Cardiac muscle cell (in vitro differentiated cells and primary cell): ENCODE results near the gene C10orf105. TPM values are rescaled to one million over a fixed set of nuclear protein-coding genes. Genes with fewer than 3 reads are reported as not detected.

Experiments used
- DNase-seq, 2 donors: peaks; one replicate each; pipeline versions ENCODE4 v3.0.0 to v3.0.0-alpha.2; 2010 to 2017; ENCODE audit warnings: low read depth in 1 of 2, low spot score in 1 of 2
- H3K27ac ChIP-seq: fragments of 200-600 bp; sonication (generic); 2 replicates; pipeline ENCODE4 v1.5.1; 2016
- H3K27me3 ChIP-seq: fragments of 200-600 bp; sonication (generic); 2 replicates; pipeline ENCODE4 v1.6.0; 2016; ENCODE audit warnings: control low read depth
- H3K36me3 ChIP-seq: fragments of 200-600 bp; sonication (generic); 2 replicates; pipeline ENCODE4 v1.5.1; 2016; ENCODE audit warnings: control low read depth
- H3K4me1 ChIP-seq: fragments of 200-600 bp; sonication (generic); 2 replicates; pipeline ENCODE4 v1.8.1; 2017; ENCODE audit warnings: low read depth, mild to moderate bottlenecking, mixed run types
- H3K4me3 ChIP-seq: fragments of 200-600 bp; sonication (generic); 2 replicates; pipeline ENCODE4 v1.5.1; 2016; ENCODE audit warnings: mild to moderate bottlenecking
- H3K9me3 ChIP-seq: fragments of 200-600 bp; sonication (generic); 2 replicates; pipeline ENCODE4 v1.5.1; 2017; ENCODE audit warnings: low read depth, mild to moderate bottlenecking, control low read depth
- polyA plus RNA-seq: library from polyadenylated mRNA; unstranded; fragments of >200 nt; fragmentation: Nextera tagmentation; extraction: Ambion mirVana; gene quantifications from 2 replicates; pipeline ENCODE4 v1.2.1, GENCODE V29; 2016
- total RNA-seq: library from RNA; depleted of rRNA; stranded (reverse); fragments of >200 nt; gene quantifications from 2 replicates; pipeline ENCODE4 v1.2.3, GENCODE V29; 2016
- TF ChIP-seq, protein P1 (sequence below): IDR thresholded peaks from 2 replicates; pipeline ENCODE4 v1.5.1; 2012; ENCODE audit warnings: low read depth, mild to moderate bottlenecking, low read length

C10orf105 gene
- total and polyA plus RNA-seq, 2 experiments from 2014 or later: 0.03 TPM; not detected in 1

DNA sequence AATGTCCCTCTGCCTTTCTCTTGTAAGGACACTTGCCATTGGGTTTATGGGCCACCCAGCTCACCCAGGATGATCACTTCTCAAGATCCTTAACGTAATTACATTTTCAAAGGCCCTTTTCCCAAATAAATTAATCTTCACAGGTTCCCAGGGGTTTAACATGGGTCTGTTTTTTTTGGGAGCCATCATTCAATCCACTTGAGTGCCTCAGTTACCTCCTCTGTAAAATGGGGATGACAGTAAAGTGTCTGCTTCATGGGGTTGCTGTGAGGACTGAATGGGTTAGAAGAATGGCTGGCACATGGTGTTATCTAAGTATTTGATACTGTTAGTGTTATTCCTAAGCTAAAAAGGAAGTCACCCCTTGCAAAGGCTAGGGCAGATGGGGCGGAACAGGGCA, 7.4 kb downstream of the C10orf105 start:
- H3K27ac ChIP-seq: no peak overlapping the region
- no peaks in the 10 kb centered on the region for H3K36me3 ChIP-seq
- H3K4me1 ChIP-seq: peaks cover 4% of the 10 kb centered on the region
- TF ChIP-seq, protein P1, sequence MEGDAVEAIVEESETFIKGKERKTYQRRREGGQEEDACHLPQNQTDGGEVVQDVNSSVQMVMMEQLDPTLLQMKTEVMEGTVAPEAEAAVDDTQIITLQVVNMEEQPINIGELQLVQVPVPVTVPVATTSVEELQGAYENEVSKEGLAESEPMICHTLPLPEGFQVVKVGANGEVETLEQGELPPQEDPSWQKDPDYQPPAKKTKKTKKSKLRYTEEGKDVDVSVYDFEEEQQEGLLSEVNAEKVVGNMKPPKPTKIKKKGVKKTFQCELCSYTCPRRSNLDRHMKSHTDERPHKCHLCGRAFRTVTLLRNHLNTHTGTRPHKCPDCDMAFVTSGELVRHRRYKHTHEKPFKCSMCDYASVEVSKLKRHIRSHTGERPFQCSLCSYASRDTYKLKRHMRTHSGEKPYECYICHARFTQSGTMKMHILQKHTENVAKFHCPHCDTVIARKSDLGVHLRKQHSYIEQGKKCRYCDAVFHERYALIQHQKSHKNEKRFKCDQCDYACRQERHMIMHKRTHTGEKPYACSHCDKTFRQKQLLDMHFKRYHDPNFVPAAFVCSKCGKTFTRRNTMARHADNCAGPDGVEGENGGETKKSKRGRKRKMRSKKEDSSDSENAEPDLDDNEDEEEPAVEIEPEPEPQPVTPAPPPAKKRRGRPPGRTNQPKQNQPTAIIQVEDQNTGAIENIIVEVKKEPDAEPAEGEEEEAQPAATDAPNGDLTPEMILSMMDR: no peak
- H3K4me3 ChIP-seq: no peak overlapping the region
- no peaks in the 10 kb centered on the region for H3K9me3 ChIP-seq
- no peak for DNase-seq
- H3K27me3 ChIP-seq: no peaks in the 10 kb centered on the region

DNA sequence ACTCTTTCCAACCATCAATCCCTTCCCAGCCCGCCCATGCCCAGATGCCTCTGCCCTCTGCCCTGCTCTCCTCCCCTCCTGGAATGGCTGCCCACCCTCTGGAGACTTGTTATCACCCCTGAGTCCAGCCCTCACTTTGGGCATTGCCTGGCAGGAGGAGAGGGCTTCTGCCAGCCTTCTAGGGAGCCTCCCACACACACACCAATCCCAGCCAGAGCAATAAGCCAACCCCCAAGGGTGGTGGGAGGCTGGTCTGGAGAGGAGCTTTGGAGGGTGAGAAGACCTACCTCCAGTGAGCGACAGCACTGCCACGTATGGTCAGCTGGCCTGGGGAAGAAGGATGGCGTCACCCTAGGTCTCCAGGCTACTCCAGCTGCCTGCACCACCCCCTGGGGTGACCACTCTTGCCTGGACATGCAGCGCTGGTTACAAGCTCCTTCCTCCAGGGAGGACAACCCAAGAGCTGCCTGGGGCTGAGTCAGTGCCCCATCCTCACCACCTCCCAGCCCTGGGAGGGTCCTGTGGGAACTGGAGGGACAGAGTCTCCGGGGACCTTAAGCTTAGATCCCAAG, 8.4 kb downstream of the C10orf105 start:
- no peaks in the 10 kb centered on the region for H3K9me3 ChIP-seq
- H3K4me1 ChIP-seq: peaks cover 4% of the 10 kb centered on the region
- H3K27ac ChIP-seq: no peak overlapping the region
- H3K4me3 ChIP-seq: no peak overlapping the region
- no peaks in the 10 kb centered on the region for H3K27me3 ChIP-seq
- H3K36me3 ChIP-seq: no peaks in the 10 kb centered on the region
- TF ChIP-seq, protein P1: no peak
- no peak for DNase-seq

DNA sequence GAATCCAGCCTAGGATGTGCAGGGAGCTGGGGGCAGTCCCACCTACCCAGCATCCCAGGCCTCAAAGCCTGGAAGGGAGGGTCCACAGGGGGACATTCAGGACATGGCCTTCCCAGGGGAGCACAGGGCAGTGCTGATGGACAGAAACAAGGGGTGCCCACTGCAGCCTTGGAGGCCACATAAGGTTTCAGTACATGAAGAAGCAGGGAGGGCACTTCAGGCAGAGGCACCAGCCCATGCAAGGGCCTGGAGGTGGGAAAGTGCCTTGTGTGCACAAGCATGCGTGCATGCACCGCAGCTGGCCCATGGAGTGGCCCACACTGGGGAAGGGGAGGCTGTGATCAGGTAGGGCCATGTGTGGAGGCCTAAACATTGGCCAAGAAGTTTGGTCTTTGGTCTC, 9.1 kb downstream of the C10orf105 start:
- Histone ChIP-seq H3K4me3 (no peak overlapping the region), H3K4me1 (peaks cover 4% of the 10 kb centered on the region), H3K36me3 (no peaks in the 10 kb centered on the region), H3K27me3 (no peaks in the 10 kb centered on the region), H3K9me3 (no peaks in the 10 kb centered on the region), H3K27ac (no peak overlapping the region)
- TF ChIP-seq, protein P1: no peak
- DNase-seq: no peak

DNA sequence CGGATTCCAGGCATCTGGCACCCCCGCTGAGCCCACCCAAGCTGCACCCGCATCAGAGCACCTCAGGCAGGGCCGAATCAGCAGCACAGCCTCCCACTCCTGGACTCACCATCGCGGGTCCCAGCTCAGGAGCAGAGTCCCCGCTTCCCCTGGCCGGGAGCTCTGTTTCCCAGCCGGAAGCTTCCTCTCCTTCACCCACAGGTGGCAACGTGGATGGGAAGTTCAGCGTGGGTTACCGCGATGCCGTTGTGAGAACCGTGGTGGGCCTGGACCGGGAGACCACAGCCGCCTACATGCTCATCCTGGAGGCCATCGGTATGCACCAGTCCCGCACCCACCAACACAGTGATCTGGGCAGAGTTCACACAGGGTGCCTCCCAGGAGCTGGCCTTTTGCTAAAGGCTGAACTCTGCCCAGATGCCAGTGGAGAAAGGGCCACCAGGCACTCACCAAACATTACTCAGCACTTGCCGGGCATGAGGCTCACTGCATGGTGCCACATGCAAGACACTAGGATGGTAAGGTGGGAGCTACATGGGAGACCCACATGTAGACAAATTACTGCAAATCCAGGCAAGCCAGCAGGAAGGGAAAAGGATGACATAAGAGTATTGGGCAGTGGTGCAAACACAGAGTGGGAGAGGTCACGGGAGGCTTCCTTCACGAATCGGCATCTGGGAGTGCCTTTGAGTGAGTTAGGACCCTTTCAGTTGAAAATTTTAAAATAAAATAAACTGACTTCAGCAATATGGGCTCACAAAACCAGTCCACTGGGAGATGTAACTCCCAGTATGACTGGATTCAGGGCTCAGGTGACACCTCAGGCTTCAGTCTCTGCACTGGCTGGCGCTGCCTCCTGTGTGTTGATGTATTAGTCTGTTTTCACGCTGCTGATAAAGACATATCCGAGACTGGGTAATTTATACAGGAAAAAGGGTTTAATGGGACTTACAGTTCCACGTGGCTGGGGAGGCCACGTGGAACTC, 10.4 kb downstream of the C10orf105 start:
- DNase-seq: no peak
- peaks cover 4% of the 10 kb centered on the region for H3K4me1 ChIP-seq
- H3K4me3 ChIP-seq: no peak overlapping the region
- TF ChIP-seq, protein P1: no peak
- H3K27me3 ChIP-seq: no peaks in the 10 kb centered on the region
- no peak overlapping the region for H3K27ac ChIP-seq
- H3K9me3 ChIP-seq: no peaks in the 10 kb centered on the region
- no peaks in the 10 kb centered on the region for H3K36me3 ChIP-seq

DNA sequence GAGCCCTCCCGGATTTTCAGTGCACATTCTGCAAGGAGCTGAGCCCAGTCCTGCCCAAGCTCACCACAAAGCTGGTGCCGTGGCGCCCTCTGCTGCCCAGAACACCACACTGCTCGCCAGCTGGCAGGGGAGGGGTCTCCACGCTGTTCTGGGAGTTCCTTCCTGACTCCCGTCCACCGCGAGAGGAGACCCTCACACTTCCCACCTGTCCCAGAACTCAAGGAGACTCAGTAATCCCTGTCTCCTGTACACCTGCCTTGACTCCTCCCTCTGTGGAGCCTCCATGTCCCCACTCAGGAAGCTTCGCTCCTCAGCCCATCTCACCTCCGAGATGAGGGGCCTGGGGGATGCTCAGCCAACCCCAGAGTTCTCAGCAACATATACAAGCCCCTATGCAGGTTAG, 11.3 kb downstream of the C10orf105 start:
- H3K36me3 ChIP-seq: no peaks in the 10 kb centered on the region
- H3K27me3 ChIP-seq: no peaks in the 10 kb centered on the region
- TF ChIP-seq, protein P1: peak; percentile 81
- DNase-seq: peak; percentile 53 to 74
- H3K4me3 ChIP-seq: no peak overlapping the region
- no peaks in the 10 kb centered on the region for H3K9me3 ChIP-seq
- no peak overlapping the region for H3K27ac ChIP-seq
- H3K4me1 ChIP-seq: no peaks in the 10 kb centered on the region
